ENCODE data around the gene TEX2.

TEX2 gene

GRCh38 chr17:64255764-64256163, 7.3 kb downstream of the TEX2 start:
- no peaks in the 10 kb centered on the region for H3K9me3 ChIP-seq
- H3K36me3 ChIP-seq: no peaks in the 10 kb centered on the region
- no peak for DNase-seq
- no peak for TF ChIP-seq CTCF (IDR thresholded peaks at IDR 0.05; ENCODE audit: low read depth, low read length)
- no peaks in the 10 kb centered on the region; the same call in none of the 2 replicates for H3K4me1 ChIP-seq
- H3K4me3 ChIP-seq (ENCODE audit: low read depth, low read length): no peak overlapping the region
- no peaks in the 10 kb centered on the region for H3K27me3 ChIP-seq

GRCh38 chr17:64254755-64255154, 8.3 kb downstream of the TEX2 start:
- no peak for TF ChIP-seq CTCF (IDR thresholded peaks at IDR 0.05; ENCODE audit: low read depth, low read length)
- DNase-seq: no peak
- no peaks in the 10 kb centered on the region for H3K9me3 ChIP-seq
- H3K4me1 ChIP-seq: no peaks in the 10 kb centered on the region; the same call in 1 of the 2 replicates
- H3K36me3 ChIP-seq: no peaks in the 10 kb centered on the region
- no peak overlapping the region for H3K4me3 ChIP-seq (ENCODE audit: low read depth, low read length)
- H3K27me3 ChIP-seq: no peaks in the 10 kb centered on the region

GRCh38 chr17:64253470-64253869, 9.6 kb downstream of the TEX2 start:
- no peak for DNase-seq
- H3K4me1 ChIP-seq: no peaks in the 10 kb centered on the region; the same call in 1 of the 2 replicates
- H3K9me3 ChIP-seq: no peaks in the 10 kb centered on the region
- H3K4me3 ChIP-seq (ENCODE audit: low read depth, low read length): no peak overlapping the region
- H3K36me3 ChIP-seq: no peaks in the 10 kb centered on the region
- no peaks in the 10 kb centered on the region for H3K27me3 ChIP-seq
- no peak for TF ChIP-seq CTCF (IDR thresholded peaks at IDR 0.05; ENCODE audit: low read depth, low read length)

DNA sequence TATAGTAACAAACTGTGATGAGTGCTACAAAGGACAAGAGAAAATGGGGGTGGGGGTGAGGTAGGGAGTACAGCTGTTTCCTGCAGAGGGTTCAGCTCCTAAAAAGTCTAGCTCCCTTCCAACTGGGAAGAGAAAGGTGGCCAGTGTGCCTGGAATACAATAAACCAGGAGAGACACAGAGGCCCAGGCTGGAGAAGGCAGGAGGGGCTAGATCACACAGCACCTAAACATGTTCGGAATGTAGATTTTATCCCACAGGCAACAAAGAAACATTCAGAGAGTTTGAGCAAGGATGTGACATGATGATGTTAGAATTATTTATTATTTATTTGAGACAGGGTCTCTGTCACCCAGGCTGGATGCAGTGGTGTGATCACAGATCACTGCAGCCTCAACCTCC, 10.2 kb downstream of the TEX2 start:
- DNase-seq: no peak
- TF ChIP-seq CTCF (IDR thresholded peaks at IDR 0.05; ENCODE audit: low read depth, low read length): no peak
- H3K4me1 ChIP-seq: no peaks in the 10 kb centered on the region; the same call in 1 of the 2 replicates
- H3K9me3 ChIP-seq: no peaks in the 10 kb centered on the region
- H3K36me3 ChIP-seq: no peaks in the 10 kb centered on the region
- no peaks in the 10 kb centered on the region for H3K27me3 ChIP-seq
- H3K4me3 ChIP-seq (ENCODE audit: low read depth, low read length): no peak overlapping the region

DNA sequence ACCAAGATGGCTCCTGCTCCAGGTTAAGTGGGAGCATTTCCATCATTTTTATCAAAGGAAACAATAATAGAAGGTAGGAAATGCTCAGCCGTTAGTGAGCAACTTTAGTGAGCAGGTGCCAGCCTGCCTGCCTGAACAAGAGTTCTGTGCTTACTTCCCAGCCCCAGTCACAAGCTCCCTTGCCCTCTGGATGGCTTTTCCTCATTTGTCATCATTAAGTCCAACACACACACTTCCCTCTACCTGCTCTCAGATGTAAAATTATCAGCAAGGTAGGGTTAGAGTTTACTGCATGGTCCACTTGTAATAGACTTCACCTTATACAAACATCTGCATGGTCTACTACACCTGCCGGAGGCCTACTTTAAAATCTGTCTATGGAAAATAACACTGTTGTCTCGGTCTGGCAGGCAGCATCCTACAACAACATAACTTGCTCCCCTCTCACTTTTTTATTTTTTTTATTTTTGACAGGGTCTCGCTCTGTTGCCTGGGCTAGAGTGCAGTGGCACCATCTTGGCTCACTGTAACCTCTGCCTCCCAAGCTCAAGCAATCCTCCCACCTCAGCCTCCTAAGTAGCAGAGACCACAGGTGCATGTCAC, 12.7 kb downstream of the TEX2 start:
- no peaks in the 10 kb centered on the region for H3K9me3 ChIP-seq
- no peak for DNase-seq
- H3K4me1 ChIP-seq: no peaks in the 10 kb centered on the region; the same call in 1 of the 2 replicates
- no peak overlapping the region for H3K4me3 ChIP-seq (ENCODE audit: low read depth, low read length)
- H3K27me3 ChIP-seq: no peaks in the 10 kb centered on the region
- no peak for TF ChIP-seq CTCF (IDR thresholded peaks at IDR 0.05; ENCODE audit: low read depth, low read length)
- no peaks in the 10 kb centered on the region for H3K36me3 ChIP-seq

GRCh38 chr17:64247836-64248235, 15.2 kb downstream of the TEX2 start:
- Histone ChIP-seq H3K36me3 (no peaks in the 10 kb centered on the region), H3K4me1 (no peaks in the 10 kb centered on the region), H3K9me3 (no peaks in the 10 kb centered on the region), H3K27me3 (no peaks in the 10 kb centered on the region), H3K4me3 (ENCODE audit: low read depth, low read length) (no peak overlapping the region)
- no peak for DNase-seq
- TF ChIP-seq CTCF (IDR thresholded peaks at IDR 0.05; ENCODE audit: low read depth, low read length): no peak
